Naive thymus-derived CD4-positive, alpha-beta T cell (primary cell): ENCODE measurements around the gene CIB2. TPM values are rescaled to one million over a fixed set of nuclear protein-coding genes. Genes with fewer than 3 reads are reported as not detected.

ENCODE experiments used
- ATAC-seq: fragments of 150-1000 bp; cut with Tn5 transposase; 2 replicates; pipeline ENCODE4 v1.10.0; 2021; ENCODE audit warnings: mild to moderate bottlenecking, moderate library complexity
- CTCF ChIA-PET: fragments of 350-600 bp; sonication (Branson Sonifier 250); formaldehyde crosslinking; loops from one replicate; lab custom pipeline; 2021; ENCODE audit warnings: antibody characterized with exemption; lab: Charles Lee
- POLR2A ChIA-PET: fragments of 350-600 bp; sonication (Branson Sonifier 250); formaldehyde crosslinking; loops from one replicate; lab custom pipeline; 2021; ENCODE audit warnings: antibody characterized with exemption, inconsistent platforms; lab: Charles Lee
- DNase-seq, 9 donors: peaks; one replicate each; pipeline versions ENCODE4 v3.0.0 to v3.0.0-alpha.2; 2020 to 2022; ENCODE audit warnings: mixed read lengths in 1 of 9
- H3K27ac ChIP-seq: one replicate; pipeline ENCODE4 v1.7.0; 2013; ENCODE audit warnings: mild to moderate bottlenecking, low read depth, low read length, moderate library complexity
- H3K27me3 ChIP-seq, 2 donors: one replicate each; pipeline ENCODE4 v1.7.0; 2013; ENCODE audit warnings: low read length in 2 of 2, mild to moderate bottlenecking in 2 of 2, moderate library complexity in 2 of 2; ENCODE audit not compliant: control insufficient read depth in 2 of 2, insufficient read depth in 2 of 2
- H3K36me3 ChIP-seq, 3 experiments: 1 replicate in 2 of 3; 2 replicates in 1 of 3; pipeline ENCODE4 v1.7.0; 2013; ENCODE audit warnings: low read length in 3 of 3, mild to moderate bottlenecking in 3 of 3, moderate library complexity in 1 of 3; ENCODE audit not compliant: insufficient read depth in 3 of 3, control insufficient read depth in 2 of 3
- H3K4me1 ChIP-seq, 2 donors: one replicate each; pipeline ENCODE4 v1.7.0; 2013; ENCODE audit warnings: low read length in 2 of 2, mild to moderate bottlenecking in 2 of 2, moderate library complexity in 1 of 2; ENCODE audit not compliant: control insufficient read depth in 2 of 2, insufficient read depth in 2 of 2
- H3K4me3 ChIP-seq: 2 replicates; pipeline ENCODE4 v1.7.0; 2013; ENCODE audit warnings: mild to moderate bottlenecking, low read length
- H3K9me3 ChIP-seq, 3 experiments: 1 replicate in 2 of 3; 2 replicates in 1 of 3; pipeline ENCODE4 v1.7.0; 2013; ENCODE audit warnings: low read length in 3 of 3; ENCODE audit not compliant: control insufficient read depth in 2 of 3
- H3K27ac Mint-ChIP-seq, 9 donors: one replicate each; pipeline ENCODE4 v1.8.0; 2020 to 2022; ENCODE audit warnings: mixed read lengths in 9 of 9, mild to moderate bottlenecking in 8 of 9, moderate library complexity in 5 of 9, inconsistent platforms in 2 of 9
- H3K27me3 Mint-ChIP-seq, 5 donors: one replicate each; pipeline ENCODE4 v1.8.0; 2021 to 2022; ENCODE audit warnings: mixed read lengths in 5 of 5, mild to moderate bottlenecking in 1 of 5
- H3K36me3 Mint-ChIP-seq, 5 donors: one replicate each; pipeline ENCODE4 v1.8.0; 2020 to 2022; ENCODE audit warnings: mixed read lengths in 5 of 5, mild to moderate bottlenecking in 3 of 5, inconsistent platforms in 1 of 5
- H3K4me1 Mint-ChIP-seq, 7 donors: one replicate each; pipeline ENCODE4 v1.8.0; 2020 to 2022; ENCODE audit warnings: mixed read lengths in 7 of 7, mild to moderate bottlenecking in 3 of 7, inconsistent platforms in 1 of 7
- H3K4me3 Mint-ChIP-seq, 10 donors: one replicate each; pipeline ENCODE4 v1.8.0; 2020 to 2022; ENCODE audit warnings: mild to moderate bottlenecking in 10 of 10, mixed read lengths in 10 of 10, moderate library complexity in 6 of 10, inconsistent platforms in 2 of 10
- H3K9me3 Mint-ChIP-seq, 11 donors: one replicate each; pipeline ENCODE4 v1.8.0; 2020 to 2022; ENCODE audit warnings: mixed read lengths in 11 of 11, mild to moderate bottlenecking in 4 of 11, inconsistent platforms in 1 of 11, moderate library complexity in 1 of 11
- intact Hi-C, 2 donors: fragments of 100-400 bp; cut with micrococcal nuclease; formaldehyde crosslinking; loops; one replicate each; pipeline ENCODE4 v1.15.1; 2023
- polyA plus RNA-seq, 2 donors: library from polyadenylated mRNA; unstranded; fragments of 300-500 nt; fragmentation: Illumina TruSeq; gene quantifications; one replicate each; pipeline ENCODE4 v1.2.3, GENCODE V29; 2021
- total RNA-seq, 6 experiments: library from RNA in 5 of 6; stranded (reverse) in 5 of 6; gene quantifications; 1 replicate in 5 of 6; 2 replicates in 1 of 6; pipeline ENCODE4 v1.2.3 and lab custom pipeline; 2021 to 2026

CIB2 gene
- total and polyA plus RNA-seq, 7 experiments from 2014 or later, result 1.0 to 2.1 (median 1.8) TPM

DNA sequence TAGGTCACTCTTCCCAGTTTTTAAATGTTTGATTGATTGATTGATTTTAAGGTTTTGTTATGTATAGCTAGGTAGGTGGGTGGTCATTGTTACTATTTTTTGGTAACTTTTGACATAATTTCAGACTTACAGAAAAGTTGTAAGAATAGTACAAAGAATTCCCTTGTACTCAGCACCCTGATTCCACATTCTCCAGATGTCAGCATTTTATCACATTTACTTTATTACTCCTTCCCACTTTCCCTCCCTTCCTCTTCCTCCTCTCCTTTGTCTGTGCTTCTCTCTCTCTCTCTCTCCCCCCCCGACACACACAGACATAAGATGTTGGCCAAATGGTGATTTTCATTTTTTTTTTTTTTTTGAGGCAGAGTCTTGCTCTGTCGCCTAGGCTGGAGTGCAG is 32.8 kb upstream of the CIB2 start:
- no peaks in the 10 kb centered on the region for H3K27me3 Mint-ChIP-seq
- ChIA-PET POLR2A (no interaction called here), CTCF (no interaction called here)
- peaks cover 6 to 31% (median 14%) of the 10 kb centered on the region in 7 donors for H3K4me1 Mint-ChIP-seq
- Histone ChIP-seq H3K27me3 (no peaks in the 10 kb centered on the region), H3K4me1 (peaks cover 8 to 10% of the 10 kb centered on the region in 2 donors), H3K27ac (no peak overlapping the region), H3K4me3 (no peak overlapping the region), H3K9me3 (no peaks in the 10 kb centered on the region), H3K36me3 (peaks cover 12 to 54% (median 13%) of the 10 kb centered on the region in 3 experiments)
- H3K27ac Mint-ChIP-seq, result no peak overlapping the region
- peaks cover 0 to 2% (median 0%) of the 10 kb centered on the region in 11 donors for H3K9me3 Mint-ChIP-seq
- no peak for DNase-seq
- no peak for ATAC-seq
- H3K36me3 Mint-ChIP-seq, result peaks cover 16 to 54% (median 44%) of the 10 kb centered on the region in 5 donors
- intact Hi-C loops, result no loop called here
- H3K4me3 Mint-ChIP-seq, result no peak overlapping the region

DNA sequence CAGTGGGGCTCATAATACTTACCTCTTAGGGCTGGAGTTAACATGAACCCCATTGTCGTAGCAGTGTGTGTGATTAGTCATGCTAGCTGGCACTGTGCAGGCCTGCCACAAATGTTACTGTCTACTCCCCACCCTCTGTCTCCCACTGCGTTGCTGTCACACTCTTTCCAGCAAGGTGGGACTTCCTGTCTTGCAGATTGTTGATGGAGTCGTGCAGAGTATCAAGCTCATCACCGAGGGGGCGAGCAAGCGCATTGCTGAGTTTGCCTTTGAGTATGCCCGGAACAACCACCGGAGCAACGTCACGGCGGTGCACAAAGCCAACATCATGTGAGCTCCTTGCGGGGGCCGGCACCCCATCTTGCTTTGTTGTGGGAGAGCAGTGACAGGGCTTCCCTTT is 30.8 kb upstream of the CIB2 start:
- H3K36me3 ChIP-seq, result peaks cover 6 to 63% (median 20%) of the 10 kb centered on the region in 3 experiments
- ChIA-PET CTCF (interaction anchor here (1.0 to 1.1 kb wide), 2 partner anchors 30 to 50 kb away, joined by 3 to 4 read pairs; no protein-coding TSS in a partner anchor), POLR2A (interaction anchor here (0.6 to 2.2 kb wide), 4 partner anchors 10 to 64 kb away, joined by 3 to 12 read pairs (median 4); partner anchors contain the start of gene IDH3A)
- peaks cover 12 to 48% (median 34%) of the 10 kb centered on the region in 5 donors for H3K36me3 Mint-ChIP-seq
- peaks cover 0 to 16% (median 3%) of the 10 kb centered on the region in 7 donors for H3K4me1 Mint-ChIP-seq
- intact Hi-C loops, result no loop called here
- H3K27ac Mint-ChIP-seq, result peak overlapping the region in 8 of 9 donors; percentile 52 to 94 (median 86)
- no peaks in the 10 kb centered on the region for H3K9me3 ChIP-seq
- H3K27me3 Mint-ChIP-seq, result no peaks in the 10 kb centered on the region
- H3K9me3 Mint-ChIP-seq, result peaks cover 0 to 1% (median 0%) of the 10 kb centered on the region in 11 donors
- peaks cover 0 to under 1% of the 10 kb centered on the region in 2 donors for H3K4me1 ChIP-seq
- ATAC-seq (peak; percentile 64), DNase-seq (peak in 7 of 9 donors; percentile 33 to 78 (median 51))
- H3K4me3 Mint-ChIP-seq, result peak overlapping the region in 7 of 10 donors; percentile 10 to 62 (median 50)
- no peaks in the 10 kb centered on the region for H3K27me3 ChIP-seq
- no peak overlapping the region for H3K27ac ChIP-seq
- no peak overlapping the region for H3K4me3 ChIP-seq

DNA sequence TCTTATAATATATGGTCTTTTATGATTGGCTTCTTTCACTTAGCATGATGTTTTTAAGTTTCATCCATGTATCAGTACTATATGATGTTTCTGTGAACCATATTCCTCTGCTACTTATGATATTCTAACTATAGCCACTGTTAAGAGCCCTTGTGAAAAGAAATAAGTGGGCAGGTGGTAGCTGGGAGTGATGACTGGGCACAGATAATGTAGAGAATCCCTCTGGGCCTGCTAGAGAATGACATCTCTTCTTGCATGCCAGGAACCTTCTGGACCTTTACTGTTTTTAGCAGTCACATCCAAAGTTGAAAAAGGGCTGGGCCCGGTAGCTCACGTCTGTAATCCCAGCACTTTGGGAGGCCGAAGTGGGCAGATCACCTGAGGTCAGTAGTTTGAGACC is 28.1 kb upstream of the CIB2 start:
- H3K36me3 Mint-ChIP-seq, result peaks cover 5 to 38% (median 20%) of the 10 kb centered on the region in 5 donors
- H3K27me3 ChIP-seq, result no peaks in the 10 kb centered on the region
- no peak overlapping the region for H3K4me3 ChIP-seq
- ChIA-PET POLR2A (interaction anchor here (1.7 kb wide), 1 partner anchor 10 kb away, joined by 11 read pairs; the partner anchor contains the start of gene IDH3A), CTCF (no interaction called here)
- no peak overlapping the region for H3K27ac ChIP-seq
- DNase-seq (no peak), ATAC-seq (no peak)
- peaks cover 6 to 54% (median 8%) of the 10 kb centered on the region in 3 experiments for H3K36me3 ChIP-seq
- H3K4me1 ChIP-seq, result no peaks in the 10 kb centered on the region
- intact Hi-C loops, result no loop called here
- H3K4me3 Mint-ChIP-seq, result no peak overlapping the region
- no peaks in the 10 kb centered on the region for H3K27me3 Mint-ChIP-seq
- H3K27ac Mint-ChIP-seq, result no peak overlapping the region
- H3K9me3 ChIP-seq, result no peaks in the 10 kb centered on the region
- peaks cover 0 to 13% (median 4%) of the 10 kb centered on the region in 7 donors for H3K4me1 Mint-ChIP-seq
- H3K9me3 Mint-ChIP-seq, result peaks cover 0 to 1% (median 0%) of the 10 kb centered on the region in 11 donors

DNA sequence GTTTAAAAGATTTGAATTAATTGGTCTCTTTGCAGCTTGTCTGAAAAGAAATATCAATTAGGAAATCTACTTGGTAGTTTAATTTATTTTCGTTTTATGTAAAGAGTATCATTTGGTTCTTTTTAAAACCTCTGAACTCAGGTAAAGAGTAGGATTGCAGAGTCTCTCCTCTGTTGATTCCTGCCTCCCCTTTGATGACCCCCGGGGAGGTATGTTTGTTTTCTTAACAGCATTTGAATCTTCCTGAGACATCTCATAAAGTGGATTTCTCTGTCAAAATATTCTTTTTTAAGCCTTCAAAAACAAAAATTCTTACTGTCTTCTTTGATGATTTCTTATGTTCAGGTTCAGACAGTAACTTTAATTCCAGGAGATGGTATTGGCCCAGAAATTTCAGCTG is 26.0 kb upstream of the CIB2 start:
- POLR2A ChIA-PET, result no interaction called here
- Histone ChIP-seq H3K4me3 (no peak overlapping the region), H3K36me3 (peaks cover 6 to 42% (median 6%) of the 10 kb centered on the region in 3 experiments), H3K4me1 (peaks cover 0 to 3% of the 10 kb centered on the region in 2 donors), H3K27ac (no peak overlapping the region), H3K27me3 (no peaks in the 10 kb centered on the region), H3K9me3 (no peaks in the 10 kb centered on the region)
- no peak overlapping the region for H3K4me3 Mint-ChIP-seq
- ATAC-seq (no peak), DNase-seq (no peak)
- peak overlapping the region in 2 of 9 donors; percentile 15 to 25 for H3K27ac Mint-ChIP-seq
- peaks cover 4 to 35% (median 17%) of the 10 kb centered on the region in 5 donors for H3K36me3 Mint-ChIP-seq
- peaks cover 0 to 1% (median 0%) of the 10 kb centered on the region in 11 donors for H3K9me3 Mint-ChIP-seq
- intact Hi-C loops, result no loop called here
- peaks cover 7 to 26% (median 15%) of the 10 kb centered on the region in 7 donors for H3K4me1 Mint-ChIP-seq
- CTCF ChIA-PET, result no interaction called here
- no peaks in the 10 kb centered on the region for H3K27me3 Mint-ChIP-seq

DNA sequence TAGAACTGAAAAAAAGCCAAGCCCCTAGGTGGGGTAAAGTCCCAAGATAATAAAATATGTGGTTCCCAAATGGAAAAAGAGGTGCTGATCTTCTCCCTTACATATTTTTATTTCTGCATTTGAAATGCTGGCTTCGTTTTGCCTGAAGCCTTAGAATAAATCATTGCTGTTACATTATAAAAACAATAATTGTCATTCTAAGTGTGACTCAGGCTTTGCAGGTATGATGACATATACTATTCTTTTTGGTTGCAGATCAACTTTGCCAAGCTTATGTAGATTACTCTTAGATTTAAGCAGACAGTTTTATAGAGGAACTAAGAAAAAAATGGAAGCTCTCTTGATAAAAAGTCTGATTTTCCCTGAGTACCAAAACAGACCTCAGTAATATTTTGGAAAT is 25.4 kb upstream of the CIB2 start:
- no peak overlapping the region for H3K27ac ChIP-seq
- intact Hi-C loops, result no loop called here
- DNase-seq, result no peak
- H3K36me3 ChIP-seq, result peaks cover 2 to 36% (median 6%) of the 10 kb centered on the region in 3 experiments
- ATAC-seq, result no peak
- no peak overlapping the region for H3K4me3 ChIP-seq
- Mint-ChIP-seq H3K9me3 (peaks cover 0 to 1% (median 0%) of the 10 kb centered on the region in 11 donors), H3K4me3 (no peak overlapping the region), H3K27ac (peak overlapping the region in 2 of 9 donors; percentile 25 to 56), H3K27me3 (no peaks in the 10 kb centered on the region), H3K36me3 (peaks cover 0 to 30% (median 17%) of the 10 kb centered on the region in 5 donors), H3K4me1 (peaks cover 7 to 21% (median 13%) of the 10 kb centered on the region in 7 donors)
- peaks cover 0 to 3% of the 10 kb centered on the region in 2 donors for H3K4me1 ChIP-seq
- no peaks in the 10 kb centered on the region for H3K27me3 ChIP-seq
- ChIA-PET POLR2A (no interaction called here), CTCF (no interaction called here)
- no peaks in the 10 kb centered on the region for H3K9me3 ChIP-seq

DNA sequence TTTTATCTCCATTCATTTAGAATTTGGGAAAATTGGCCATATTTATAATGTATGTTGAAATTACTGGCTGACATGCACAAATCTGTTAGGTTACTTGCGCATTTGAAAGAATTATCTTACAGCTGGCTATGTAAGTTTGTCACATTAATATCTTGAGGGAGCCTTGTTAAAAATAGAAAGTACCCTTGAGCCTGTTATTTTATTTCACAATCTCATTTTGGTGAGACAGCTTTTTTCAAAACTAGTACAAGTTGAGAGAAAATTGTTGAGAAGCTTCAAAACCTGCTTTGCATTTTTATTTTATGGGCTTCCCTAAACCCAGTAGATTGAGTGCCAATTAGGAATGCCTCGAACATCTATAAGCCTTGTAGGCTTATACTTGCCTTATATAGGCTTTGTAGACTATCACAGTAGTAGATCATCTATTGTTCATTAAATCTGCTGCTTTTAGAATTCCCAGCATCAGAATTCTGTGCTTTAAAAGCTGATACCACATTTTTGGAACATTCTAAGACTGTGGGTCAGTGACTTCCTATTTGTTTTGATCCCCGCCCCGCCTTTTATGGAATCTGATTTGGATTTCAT is 24.2 kb upstream of the CIB2 start:
- Mint-ChIP-seq H3K36me3 (peaks cover 0 to 28% (median 17%) of the 10 kb centered on the region in 5 donors), H3K9me3 (peaks cover 0 to 1% (median 0%) of the 10 kb centered on the region in 11 donors), H3K4me3 (no peak overlapping the region), H3K4me1 (peaks cover 12 to 29% (median 22%) of the 10 kb centered on the region in 7 donors), H3K27me3 (no peaks in the 10 kb centered on the region), H3K27ac (peak overlapping the region in 1 of 9 donors; percentile 48)
- no peak overlapping the region for H3K27ac ChIP-seq
- H3K4me1 ChIP-seq, result peaks cover 1 to 6% of the 10 kb centered on the region in 2 donors
- H3K9me3 ChIP-seq, result no peaks in the 10 kb centered on the region
- CTCF ChIA-PET, result no interaction called here
- peaks cover 0 to 30% (median 6%) of the 10 kb centered on the region in 3 experiments for H3K36me3 ChIP-seq
- ATAC-seq (no peak), DNase-seq (no peak)
- POLR2A ChIA-PET, result no interaction called here
- H3K4me3 ChIP-seq, result no peak overlapping the region
- H3K27me3 ChIP-seq, result no peaks in the 10 kb centered on the region
- intact Hi-C loops, result no loop called here
